HepG2 (cell line): ENCODE measurements around the gene ENHO.

ENCODE experiments used
- IRX3 ChIP-seq: sonication (generic); formaldehyde crosslinking; IDR thresholded peaks from 2 replicates; pipeline ENCODE4 v1.8.1; 2023; ENCODE audit warnings: mild to moderate bottlenecking, low read depth, missing genetic modification reagents, borderline replicate concordance
- MAX ChIP-seq: IDR thresholded peaks from 2 replicates; pipeline ENCODE4 v1.6.1; 2012; ENCODE audit warnings: inconsistent platforms
- NCOA1 ChIP-seq: sonication (generic); formaldehyde crosslinking; IDR thresholded peaks from 2 replicates; pipeline ENCODE4 v1.9.0; 2021; ENCODE audit warnings: missing genetic modification reagents
- POLR2AphosphoS5 ChIP-seq: IDR thresholded peaks from 2 replicates; pipeline ENCODE4 v1.6.1; 2012; ENCODE audit warnings: low read depth, low read length
- THAP7 ChIP-seq: sonication (generic); formaldehyde crosslinking; IDR thresholded peaks from 2 replicates; pipeline ENCODE4 v1.8.1; 2023; ENCODE audit warnings: mild to moderate bottlenecking, missing genetic modification reagents
- ZC3H13 ChIP-seq: sonication (generic); formaldehyde crosslinking; IDR thresholded peaks from 2 replicates; pipeline ENCODE4 v1.8.1; 2023; ENCODE audit warnings: mild to moderate bottlenecking, missing genetic modification reagents, moderate library complexity
- ZFP37 ChIP-seq: sonication (generic); formaldehyde crosslinking; IDR thresholded peaks from 2 replicates; pipeline ENCODE4 v1.4.0; 2020; ENCODE audit warnings: missing genetic modification reagents, borderline replicate concordance
- TF ChIP-seq, protein P1 (sequence below): sonication (generic); formaldehyde crosslinking; IDR thresholded peaks from 2 replicates; pipeline ENCODE4 v1.5.0; 2020; ENCODE audit warnings: mild to moderate bottlenecking, missing genetic modification reagents, moderate library complexity

- TF ChIP-seq ZC3H13 (CRISPR knock-in tag) (no peak), MAX (no peak), POLR2AphosphoS5 (no peak), IRX3 (CRISPR knock-in tag) (no peak), THAP7 (CRISPR knock-in tag) (no peak), NCOA1 (no peak), ZFP37 (CRISPR knock-in tag) (no peak)
- TF ChIP-seq, protein P1, sequence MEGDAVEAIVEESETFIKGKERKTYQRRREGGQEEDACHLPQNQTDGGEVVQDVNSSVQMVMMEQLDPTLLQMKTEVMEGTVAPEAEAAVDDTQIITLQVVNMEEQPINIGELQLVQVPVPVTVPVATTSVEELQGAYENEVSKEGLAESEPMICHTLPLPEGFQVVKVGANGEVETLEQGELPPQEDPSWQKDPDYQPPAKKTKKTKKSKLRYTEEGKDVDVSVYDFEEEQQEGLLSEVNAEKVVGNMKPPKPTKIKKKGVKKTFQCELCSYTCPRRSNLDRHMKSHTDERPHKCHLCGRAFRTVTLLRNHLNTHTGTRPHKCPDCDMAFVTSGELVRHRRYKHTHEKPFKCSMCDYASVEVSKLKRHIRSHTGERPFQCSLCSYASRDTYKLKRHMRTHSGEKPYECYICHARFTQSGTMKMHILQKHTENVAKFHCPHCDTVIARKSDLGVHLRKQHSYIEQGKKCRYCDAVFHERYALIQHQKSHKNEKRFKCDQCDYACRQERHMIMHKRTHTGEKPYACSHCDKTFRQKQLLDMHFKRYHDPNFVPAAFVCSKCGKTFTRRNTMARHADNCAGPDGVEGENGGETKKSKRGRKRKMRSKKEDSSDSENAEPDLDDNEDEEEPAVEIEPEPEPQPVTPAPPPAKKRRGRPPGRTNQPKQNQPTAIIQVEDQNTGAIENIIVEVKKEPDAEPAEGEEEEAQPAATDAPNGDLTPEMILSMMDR = no peak
These were observed 32.2 kb upstream of the ENHO start for GRCh38 chr9:34555002-34555348.
